ENCODE results near the gene PAQR9. TPM values are rescaled to one million over a fixed set of nuclear protein-coding genes. Genes with fewer than 3 reads are reported as not detected.

Gene PAQR9
- total RNA-seq, 3 donors from 2014 or later (not counting 1 experiment from before 2014, with no cell fraction given) = not detected

DNA sequence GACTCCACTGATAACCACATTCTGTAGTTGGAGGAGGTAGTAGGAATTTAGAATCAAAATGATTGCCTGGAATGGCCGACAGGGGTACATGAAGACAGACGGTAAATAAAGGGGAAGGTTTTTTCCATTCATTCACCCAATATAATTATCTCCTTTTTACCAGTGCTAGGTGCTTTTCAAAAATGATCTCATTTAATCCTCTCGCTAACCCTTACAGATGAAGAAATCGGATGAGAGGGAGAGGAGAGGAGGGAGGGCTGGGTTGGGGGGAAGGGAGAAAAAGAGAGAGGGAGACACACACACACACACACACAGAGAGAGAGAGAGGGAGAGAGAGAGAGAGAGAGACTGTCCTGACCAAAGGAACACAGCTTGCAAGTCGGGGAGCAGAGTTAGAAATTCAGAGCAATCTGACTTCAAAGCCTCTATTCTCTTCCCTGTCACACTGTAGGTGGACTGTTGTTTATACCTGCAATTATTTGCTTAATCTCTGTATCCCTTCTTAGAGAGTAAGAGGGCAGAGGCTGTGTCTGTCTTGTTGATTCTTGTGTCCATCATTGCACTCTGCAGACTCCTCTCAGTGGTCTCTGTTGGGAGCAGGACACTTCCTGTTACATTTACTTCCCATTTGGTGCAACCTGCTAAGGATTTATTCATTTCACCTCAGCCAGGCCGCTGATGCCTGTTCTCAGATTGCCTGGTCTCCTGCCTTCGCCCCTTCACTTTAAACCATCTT lies 18.7 kb upstream of the PAQR9 start:
- H3K4me3 Mint-ChIP-seq = no peak overlapping the region
- intact Hi-C loops (cut with micrococcal nuclease) = no loop called here
- ATAC-seq (no peak), DNase-seq (no peak)
- Histone ChIP-seq H3K4me3 (ENCODE audit: low read length) (no peak overlapping the region), H3K9me3 (ENCODE audit: control insufficient read depth, insufficient read depth, low read length) (no peaks in the 10 kb centered on the region), H3K36me3 (ENCODE audit: control insufficient read depth, insufficient read depth, low read length) (no peaks in the 10 kb centered on the region), H3K27ac (ENCODE audit: low read length) (no peak overlapping the region), H3K27me3 (ENCODE audit: control insufficient read depth, insufficient read depth, low read length) (no peaks in the 10 kb centered on the region), H3K4me1 (ENCODE audit: control insufficient read depth, insufficient read depth, low read length) (no peaks in the 10 kb centered on the region)
- no peaks in the 10 kb centered on the region for H3K36me3 Mint-ChIP-seq
- 79% methylated on average over 3 of the region's 7 CpGs for WGBS (ENCODE audit: insufficient coverage)
- H3K9me3 Mint-ChIP-seq = no peaks in the 10 kb centered on the region
- H3K27me3 Mint-ChIP-seq (ENCODE audit: low read depth in 2 of 2) = peaks cover 18 to 48% of the 10 kb centered on the region in 2 donors
- H3K4me1 Mint-ChIP-seq = no peaks in the 10 kb centered on the region
- TF ChIP-seq, protein P1, sequence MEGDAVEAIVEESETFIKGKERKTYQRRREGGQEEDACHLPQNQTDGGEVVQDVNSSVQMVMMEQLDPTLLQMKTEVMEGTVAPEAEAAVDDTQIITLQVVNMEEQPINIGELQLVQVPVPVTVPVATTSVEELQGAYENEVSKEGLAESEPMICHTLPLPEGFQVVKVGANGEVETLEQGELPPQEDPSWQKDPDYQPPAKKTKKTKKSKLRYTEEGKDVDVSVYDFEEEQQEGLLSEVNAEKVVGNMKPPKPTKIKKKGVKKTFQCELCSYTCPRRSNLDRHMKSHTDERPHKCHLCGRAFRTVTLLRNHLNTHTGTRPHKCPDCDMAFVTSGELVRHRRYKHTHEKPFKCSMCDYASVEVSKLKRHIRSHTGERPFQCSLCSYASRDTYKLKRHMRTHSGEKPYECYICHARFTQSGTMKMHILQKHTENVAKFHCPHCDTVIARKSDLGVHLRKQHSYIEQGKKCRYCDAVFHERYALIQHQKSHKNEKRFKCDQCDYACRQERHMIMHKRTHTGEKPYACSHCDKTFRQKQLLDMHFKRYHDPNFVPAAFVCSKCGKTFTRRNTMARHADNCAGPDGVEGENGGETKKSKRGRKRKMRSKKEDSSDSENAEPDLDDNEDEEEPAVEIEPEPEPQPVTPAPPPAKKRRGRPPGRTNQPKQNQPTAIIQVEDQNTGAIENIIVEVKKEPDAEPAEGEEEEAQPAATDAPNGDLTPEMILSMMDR (IDR thresholded peaks at IDR 0.05) = no peak
- no peak overlapping the region for H3K27ac Mint-ChIP-seq

GRCh38 chr3:142981108-142981507 lies 17.6 kb upstream of the PAQR9 start:
- Histone ChIP-seq H3K9me3 (ENCODE audit: control insufficient read depth, insufficient read depth, low read length) (no peaks in the 10 kb centered on the region), H3K4me1 (ENCODE audit: control insufficient read depth, insufficient read depth, low read length) (no peaks in the 10 kb centered on the region), H3K27ac (ENCODE audit: low read length) (no peak overlapping the region), H3K36me3 (ENCODE audit: control insufficient read depth, insufficient read depth, low read length) (no peaks in the 10 kb centered on the region), H3K27me3 (ENCODE audit: control insufficient read depth, insufficient read depth, low read length) (no peaks in the 10 kb centered on the region), H3K4me3 (ENCODE audit: low read length) (no peak overlapping the region)
- TF ChIP-seq, protein P1 (IDR thresholded peaks at IDR 0.05) = no peak
- no peak for DNase-seq
- Mint-ChIP-seq H3K4me1 (no peaks in the 10 kb centered on the region), H3K4me3 (no peak overlapping the region), H3K9me3 (no peaks in the 10 kb centered on the region), H3K27me3 (ENCODE audit: low read depth in 2 of 2) (peaks cover 18 to 48% of the 10 kb centered on the region in 2 donors), H3K36me3 (no peaks in the 10 kb centered on the region), H3K27ac (no peak overlapping the region)
- WGBS (ENCODE audit: insufficient coverage) = 100% methylated on average over 2 of the region's 3 CpGs
- intact Hi-C loops (cut with micrococcal nuclease) = no loop called here
- no peak for ATAC-seq

GRCh38 chr3:142977399-142977728 lies 13.9 kb upstream of the PAQR9 start:
- Mint-ChIP-seq H3K4me1 (no peaks in the 10 kb centered on the region), H3K9me3 (no peaks in the 10 kb centered on the region), H3K4me3 (no peak overlapping the region), H3K36me3 (no peaks in the 10 kb centered on the region), H3K27ac (no peak overlapping the region), H3K27me3 (ENCODE audit: low read depth in 2 of 2) (peaks cover 12 to 43% of the 10 kb centered on the region in 2 donors)
- H3K27me3 ChIP-seq (ENCODE audit: control insufficient read depth, insufficient read depth, low read length) = no peaks in the 10 kb centered on the region
- no CpG with 5 or more reads among the region's 1 CpG for WGBS (ENCODE audit: insufficient coverage)
- no peak overlapping the region for H3K4me3 ChIP-seq (ENCODE audit: low read length)
- H3K9me3 ChIP-seq (ENCODE audit: control insufficient read depth, insufficient read depth, low read length) = no peaks in the 10 kb centered on the region
- ATAC-seq (no peak), DNase-seq (no peak)
- intact Hi-C loops (cut with micrococcal nuclease) = no loop called here
- no peaks in the 10 kb centered on the region for H3K4me1 ChIP-seq (ENCODE audit: control insufficient read depth, insufficient read depth, low read length)
- H3K27ac ChIP-seq (ENCODE audit: low read length) = no peak overlapping the region
- H3K36me3 ChIP-seq (ENCODE audit: control insufficient read depth, insufficient read depth, low read length) = no peaks in the 10 kb centered on the region
- TF ChIP-seq, protein P1 (IDR thresholded peaks at IDR 0.05) = no peak
